H1 (cell line): ENCODE results near the gene ADAMTS6. TPM values are rescaled to one million over a fixed set of nuclear protein-coding genes. Genes with fewer than 3 reads are reported as not detected.

Source experiments
- CTCF ChIA-PET: fragments of 300-600 bp; sonication (Branson Sonifier 250); formaldehyde crosslinking; loops from one replicate; lab custom pipeline; 2021; ENCODE audit not compliant: partially characterized antibody; lab: Charles Lee
- POLR2A ChIA-PET: fragments of 300-600 bp; sonication (Branson Sonifier 250); formaldehyde crosslinking; loops from one replicate; lab custom pipeline; 2021; ENCODE audit warnings: inconsistent platforms; ENCODE audit not compliant: partially characterized antibody; lab: Charles Lee
- DNase-seq, 2 experiments: peaks; one replicate each; pipeline versions ENCODE4 v3.0.0 to v3.0.0-alpha.2; 2010 to 2022; ENCODE audit warnings: low spot score in 2 of 2, low read depth in 1 of 2, mixed read lengths in 1 of 2
- FAIRE-seq: peaks from 2 replicates; lab custom pipeline; 2011; peaks lifted over from hg19 to GRCh38; lab: Jason Lieb, UNC
- H2AFZ ChIP-seq: 2 replicates; pipeline ENCODE4 v1.8.1; 2012; ENCODE audit warnings: low read length, inconsistent platforms
- H2AK5ac ChIP-seq: 2 replicates; pipeline ENCODE4 v1.6.1; 2013; ENCODE audit warnings: low read depth, low read length
- H2BK120ac ChIP-seq: replicated peaks from 2 replicates; pipeline ENCODE3; 2013; ENCODE audit warnings: low read depth, low read length, inconsistent platforms
- H2BK12ac ChIP-seq: 2 replicates; pipeline ENCODE4 v1.6.1; 2013; ENCODE audit warnings: low read depth, low read length
- H2BK15ac ChIP-seq: 2 replicates; pipeline ENCODE4 v1.6.1; 2013; ENCODE audit warnings: low read length
- H2BK20ac ChIP-seq: 2 replicates; pipeline ENCODE4 v1.6.1; 2013; ENCODE audit warnings: low read length
- H2BK5ac ChIP-seq: 2 replicates; pipeline ENCODE4 v1.6.1; 2013; ENCODE audit warnings: low read depth, low read length
- H3K14ac ChIP-seq: 2 replicates; pipeline ENCODE4 v1.6.1; 2013; ENCODE audit warnings: inconsistent platforms; ENCODE audit not compliant: insufficient read length
- H3K18ac ChIP-seq: 2 replicates; pipeline ENCODE4 v1.6.1; 2013; ENCODE audit warnings: low read length; ENCODE audit errors: extremely low read depth
- H3K23ac ChIP-seq: 2 replicates; pipeline ENCODE4 v1.6.1; 2013; ENCODE audit warnings: inconsistent platforms; ENCODE audit not compliant: insufficient read length
- H3K23me2 ChIP-seq: 2 replicates; pipeline ENCODE4 v1.6.1; 2013; ENCODE audit warnings: low read depth, low read length
- H3K27ac ChIP-seq: 2 replicates; pipeline ENCODE4 v1.6.1; 2011; ENCODE audit warnings: low read depth, low read length, inconsistent platforms
- H3K27me3 ChIP-seq, 4 experiments: replicated peaks in 1 of 4; 1 replicate in 1 of 4; 2 replicates in 3 of 4; pipeline versions ENCODE4 v1.6.1 to v1.8.1; 2011 to 2013; ENCODE audit warnings: low read length in 3 of 4, mild to moderate bottlenecking in 3 of 4, inconsistent platforms in 2 of 4, mixed read lengths in 2 of 4, moderate library complexity in 1 of 4; ENCODE audit not compliant: control insufficient read depth in 3 of 4, insufficient read depth in 3 of 4; ENCODE audit errors: extremely low read depth in 1 of 4
- H3K36me3 ChIP-seq, 4 experiments: 2 replicates each; pipeline versions ENCODE4 v1.6.1 to v1.8.1; 2011 to 2013; ENCODE audit warnings: mild to moderate bottlenecking in 4 of 4, low read length in 3 of 4, moderate library complexity in 2 of 4, control low read depth in 1 of 4, inconsistent platforms in 1 of 4; ENCODE audit not compliant: insufficient read depth in 4 of 4, control insufficient read depth in 2 of 4
- H3K4ac ChIP-seq: replicated peaks from 2 replicates; pipeline ENCODE3; 2013; ENCODE audit warnings: low read length, low read depth, mixed read lengths, inconsistent platforms; ENCODE audit not compliant: insufficient read length
- H3K4me1 ChIP-seq, 4 experiments: replicated peaks in 1 of 4; 1 replicate in 1 of 4; 2 replicates in 3 of 4; pipeline versions ENCODE4 v1.6.1 to v1.8.1; 2011 to 2013; ENCODE audit warnings: low read length in 3 of 4, inconsistent platforms in 2 of 4, mixed read lengths in 1 of 4; ENCODE audit not compliant: insufficient read depth in 4 of 4, control insufficient read depth in 3 of 4
- H3K4me2 ChIP-seq, 2 experiments: 2 replicates each; pipeline versions ENCODE4 v1.6.1 to v1.8.1; 2011 to 2013; ENCODE audit warnings: low read depth in 2 of 2, low read length in 2 of 2, control low read depth in 1 of 2, inconsistent platforms in 1 of 2, mild to moderate bottlenecking in 1 of 2; ENCODE audit not compliant: insufficient read depth in 1 of 2
- H3K4me3 ChIP-seq, 4 experiments: fragments of 200-600, 300-600 bp in 1 of 4; sonication (generic), shearing (Covaris generic), sonication (Bioruptor Twin) in 1 of 4; 2 replicates each; pipeline versions ENCODE4 v1.5.1 to v1.8.1; 2011 to 2016; ENCODE audit warnings: low read length in 4 of 4, low read depth in 3 of 4, control low read depth in 2 of 4, inconsistent platforms in 2 of 4, mild to moderate bottlenecking in 2 of 4, mixed read lengths in 1 of 4, moderate library complexity in 1 of 4; ENCODE audit not compliant: insufficient read depth in 2 of 4; ENCODE audit errors: extremely low read depth in 1 of 4
- H3K56ac ChIP-seq: replicated peaks from 2 replicates; pipeline ENCODE3; 2013; ENCODE audit warnings: low read depth, mild to moderate bottlenecking, mixed read lengths, low read length, inconsistent platforms; ENCODE audit not compliant: insufficient read length
- H3K79me1 ChIP-seq: 2 replicates; pipeline ENCODE4 v1.6.1; 2013; ENCODE audit warnings: low read depth, low read length, control low read depth
- H3K79me2 ChIP-seq, 2 experiments: 2 replicates each; pipeline versions ENCODE4 v1.6.1 to v1.8.1; 2012 to 2013; ENCODE audit warnings: low read length in 2 of 2, mild to moderate bottlenecking in 2 of 2, inconsistent platforms in 1 of 2; ENCODE audit not compliant: insufficient read depth in 2 of 2, control insufficient read depth in 1 of 2
- H3K9ac ChIP-seq, 4 experiments: replicated peaks in 1 of 4; 1 replicate in 1 of 4; 2 replicates in 3 of 4; pipeline versions ENCODE4 v1.6.1 to v1.8.1; 2011 to 2013; ENCODE audit warnings: low read depth in 3 of 4, low read length in 3 of 4, control low read depth in 2 of 4, mild to moderate bottlenecking in 2 of 4, moderate library complexity in 2 of 4, inconsistent platforms in 1 of 4; ENCODE audit errors: extremely low read depth in 1 of 4
- H3K9me3 ChIP-seq, 2 experiments: 2 replicates each; pipeline versions ENCODE4 v1.6.1 to v1.8.1; 2012 to 2013; ENCODE audit warnings: mild to moderate bottlenecking in 2 of 2, moderate library complexity in 2 of 2, control low read depth in 1 of 2, inconsistent platforms in 1 of 2, low read depth in 1 of 2, low read length in 1 of 2, mixed read lengths in 1 of 2; ENCODE audit not compliant: insufficient read depth in 2 of 2
- H4K20me1 ChIP-seq, 2 experiments: replicated peaks in 1 of 2; 2 replicates each; pipeline versions ENCODE3 to v1.8.1; 2011 to 2013; ENCODE audit warnings: inconsistent platforms in 2 of 2, low read length in 2 of 2, mild to moderate bottlenecking in 1 of 2; ENCODE audit not compliant: insufficient read depth in 2 of 2, control insufficient read depth in 1 of 2
- H4K5ac ChIP-seq: 2 replicates; pipeline ENCODE4 v1.6.1; 2013; ENCODE audit warnings: low read length, low read depth, mixed read lengths, inconsistent platforms; ENCODE audit not compliant: insufficient read length
- H4K8ac ChIP-seq: 2 replicates; pipeline ENCODE4 v1.8.0; 2013; ENCODE audit warnings: mild to moderate bottlenecking, moderate library complexity, low read length, inconsistent platforms; ENCODE audit not compliant: insufficient read depth; ENCODE audit errors: extremely low read depth
- H4K91ac ChIP-seq: replicated peaks from 2 replicates; pipeline ENCODE3; 2013; ENCODE audit warnings: low read length, mixed read lengths, inconsistent platforms; ENCODE audit not compliant: insufficient read length
- CHD2 ChIP-seq: IDR thresholded peaks from 2 replicates; pipeline ENCODE4 v1.6.1; 2012; ENCODE audit warnings: low read length, improper control_type of control experiment
- CTBP2 ChIP-seq: IDR thresholded peaks from 2 replicates; pipeline ENCODE4 v1.7.0; 2011; ENCODE audit warnings: borderline replicate concordance, mild to moderate bottlenecking, moderate library complexity, mixed read lengths, low read length; ENCODE audit not compliant: insufficient read depth, insufficient read length
- EZH2 ChIP-seq: fragments of 200-600 bp; sonication (generic); IDR thresholded peaks from 2 replicates; pipeline ENCODE4 v1.7.1; 2012; ENCODE audit warnings: low read depth, mild to moderate bottlenecking, moderate library complexity, low read length, inconsistent platforms; ENCODE audit not compliant: severe bottlenecking
- HDAC2 ChIP-seq, 2 experiments: fragments of 300-600 bp in 1 of 2; sonication (generic) in 1 of 2; IDR thresholded peaks; 2 replicates each; pipeline ENCODE4 v1.6.1; 2011 to 2012; ENCODE audit warnings: low read depth in 2 of 2, low read length in 2 of 2, mild to moderate bottlenecking in 2 of 2, moderate library complexity in 2 of 2, borderline replicate concordance in 1 of 2, inconsistent platforms in 1 of 2
- NRF1 ChIP-seq: IDR thresholded peaks from 2 replicates; pipeline ENCODE4 v1.6.1; 2011; ENCODE audit warnings: mild to moderate bottlenecking, low read depth, low read length, improper control_type of control experiment
- PHF8 ChIP-seq: fragments of 200-600 bp; sonication (generic); conservative IDR thresholded peaks from 2 replicates; pipeline ENCODE4 v1.7.1; 2012; ENCODE audit warnings: low read depth, mild to moderate bottlenecking, inconsistent platforms, low read length, moderate library complexity
- POLR2A ChIP-seq, 2 experiments: IDR thresholded peaks; 1 replicate in 1 of 2; 2 replicates in 1 of 2; pipeline ENCODE4 v1.6.1; 2011; ENCODE audit warnings: low read depth in 2 of 2, low read length in 2 of 2, mild to moderate bottlenecking in 2 of 2; ENCODE audit errors: control extremely low read depth in 1 of 2
- POLR2AphosphoS5 ChIP-seq: IDR thresholded peaks from 2 replicates; pipeline ENCODE4 v1.6.1; 2011; ENCODE audit warnings: low read depth, low read length
- RAD21 ChIP-seq, 2 experiments: IDR thresholded peaks in 1 of 2; conservative IDR thresholded peaks in 1 of 2; 2 replicates each; pipeline ENCODE4 v1.6.1; 2011; ENCODE audit warnings: low read depth in 2 of 2, low read length in 2 of 2, improper control_type of control experiment in 1 of 2, inconsistent platforms in 1 of 2, mild to moderate bottlenecking in 1 of 2, moderate library complexity in 1 of 2
- RFX5 ChIP-seq: IDR thresholded peaks from 2 replicates; pipeline ENCODE4 v1.6.1; 2011; ENCODE audit warnings: low read depth, low read length, improper control_type of control experiment, borderline replicate concordance
- RNF2 ChIP-seq: fragments of 200-900, 300-1000 bp; sonication (generic); IDR thresholded peaks from 2 replicates; pipeline ENCODE4 v1.7.1; 2016; ENCODE audit warnings: borderline replicate concordance, low read depth, mild to moderate bottlenecking, antibody characterized with exemption, low read length; ENCODE audit not compliant: poor library complexity, severe bottlenecking; ENCODE audit errors: missing control alignments
- SIX5 ChIP-seq: IDR thresholded peaks from 2 replicates; pipeline ENCODE4 v1.6.1; 2011; ENCODE audit warnings: mild to moderate bottlenecking, low read depth, low read length
- WGBS, 2 experiments: shearing (Covaris generic) in 1 of 2; methylation state at CpG; one replicate each; pipeline versions ENCODE4 v1.1.6 to v1.1.7; 2013 to 2015; ENCODE audit warnings: low lambda C conversion rate in 2 of 2, mixed read lengths in 2 of 2, inconsistent platforms in 1 of 2, low coverage in 1 of 2, missing lambda C conversion rate in 1 of 2; ENCODE audit not compliant: insufficient replicate concordance in 2 of 2, insufficient coverage in 1 of 2, insufficient read length in 1 of 2; ENCODE audit errors: extremely low coverage in 1 of 2, missing lambda C conversion rate in 1 of 2; 5-methylcytosine and 5-hydroxymethylcytosine counted together
- polyA plus RNA-seq, 7 experiments: library from polyadenylated mRNA; depleted of rRNA in 3 of 7; stranded (reverse) in 5 of 7; unstranded in 2 of 7; fragments of >200 nt in 5 of 7; fragments of 200-250 nt in 2 of 7; gene quantifications; 1 replicate in 5 of 7; 2 replicates in 1 of 7; 4 replicates in 1 of 7; pipeline versions ENCODE4 v1.2.1 to v1.2.3, GENCODE V29; 2011 to 2013; ENCODE audit warnings: missing spikeins in 2 of 7, mixed read lengths in 2 of 7
- total RNA-seq: library from RNA; stranded (reverse); fragmentation: NEBNext Ultra II Directional; extraction: Animal tissue kit (Norgen Biotek cat#: 25700); gene quantifications from 2 replicates; pipeline ENCODE4 v1.2.1, GENCODE V29; 2021

ADAMTS6 gene
- total and polyA plus RNA-seq, 2 of the 8 experiments (the other 6 are each of a cell fraction or from before 2014, with no cell fraction given), result 0.74 to 2.4 TPM

DNA sequence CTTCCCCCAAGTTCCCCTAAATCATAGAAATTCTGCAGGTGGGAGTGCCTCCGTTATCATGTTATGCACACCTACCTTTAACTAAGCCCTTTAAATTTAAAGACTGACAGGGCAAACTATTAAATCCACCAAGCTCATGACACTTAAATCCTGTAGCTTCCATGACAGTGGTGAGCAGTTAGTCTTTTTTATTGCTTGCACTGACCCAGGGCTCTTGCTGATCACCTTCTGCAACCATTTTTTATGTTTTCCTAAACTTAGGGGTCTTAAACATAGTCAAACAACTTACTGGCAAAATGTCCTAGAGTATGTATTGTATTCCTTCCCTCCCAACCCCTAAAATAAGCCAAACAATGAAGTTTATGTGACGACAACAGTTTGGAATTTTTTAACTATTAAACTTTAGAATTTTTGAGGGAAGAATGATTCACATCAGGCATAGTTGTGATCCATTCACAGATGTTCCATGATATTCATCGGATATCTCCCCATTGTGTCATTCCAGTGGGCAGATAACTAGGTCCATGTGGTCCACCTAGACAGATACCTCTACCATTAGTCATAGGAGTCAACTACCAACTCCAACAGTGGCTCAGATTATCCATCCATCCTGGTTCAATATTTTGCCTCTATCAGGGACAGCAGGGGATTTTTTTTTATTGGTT, 283.1 kb downstream of the ADAMTS6 start:
- Histone ChIP-seq H4K8ac (no peak overlapping the region), H2BK120ac (no peak overlapping the region), H4K91ac (no peak overlapping the region), H3K79me1 (no peaks in the 10 kb centered on the region), H3K9ac (no peak overlapping the region), H4K20me1 (no peaks in the 10 kb centered on the region), H3K4ac (no peak overlapping the region), H4K5ac (no peak overlapping the region), H3K79me2 (no peaks in the 10 kb centered on the region), H2BK12ac (no peak overlapping the region), H3K56ac (no peak overlapping the region), H3K4me3 (no peak overlapping the region), H2BK20ac (no peak overlapping the region), H3K9me3 (no peaks in the 10 kb centered on the region), H3K4me2 (no peak overlapping the region), H3K23ac (no peak overlapping the region), H2BK15ac (no peak overlapping the region), H3K36me3 (no peaks in the 10 kb centered on the region), H3K23me2 (no peaks in the 10 kb centered on the region), H2BK5ac (no peak overlapping the region), H3K27ac (no peak overlapping the region), H2AFZ (no peak overlapping the region), H3K14ac (no peak overlapping the region), H2AK5ac (no peak overlapping the region), H3K4me1 (no peaks in the 10 kb centered on the region), H3K18ac (no peak overlapping the region), H3K27me3 (no peaks in the 10 kb centered on the region)
- ChIA-PET POLR2A (no interaction called here), CTCF (interaction anchor here (0.7 to 1.0 kb wide), 4 partner anchors 11 to 415 kb away, joined by 3 read pairs; no protein-coding TSS in a partner anchor)
- 93% methylated on average over 3 of the region's 3 CpGs; no CpG with 5 or more reads in 1 of the 2 experiments for WGBS, 2 experiments
- no peak for DNase-seq
- no peak for FAIRE-seq
- TF ChIP-seq RFX5, result no peak
- no peak for TF ChIP-seq CHD2
- TF ChIP-seq HDAC2 (IDR thresholded peaks at IDR 0.05; ENCODE audit: borderline replicate concordance in 1 of 2, low read depth in 2 of 2, low read length in 2 of 2), result no peak
- no peak for TF ChIP-seq SIX5
- no peak for TF ChIP-seq NRF1
- TF ChIP-seq RAD21 (IDR thresholded peaks at IDR 0.05 in 1 of 2, conservative IDR thresholded peaks at IDR 0.05 in 1 of 2; ENCODE audit: low read depth in 2 of 2, low read length in 2 of 2), result no peak
- no peak for TF ChIP-seq CTBP2
- no peak for TF ChIP-seq PHF8
- no peak for TF ChIP-seq RNF2
- TF ChIP-seq POLR2A (IDR thresholded peaks at IDR 0.05; ENCODE audit: control extremely low read depth in 1 of 2, low read depth in 2 of 2, low read length in 2 of 2), result no peak
- no peak for TF ChIP-seq EZH2
- TF ChIP-seq POLR2AphosphoS5, result no peak
